Measurements from ENCODE around the gene FUCA2.
A peak's percentile ranks its signal among the peaks of the same experiment; 100 is the strongest.

The FUCA2 gene

GRCh38 chr6:143529095-143529494 lies 17.6 kb upstream of the FUCA2 start:
- H3K4me3 ChIP-seq (ENCODE audit: low read depth, low read length): no peak overlapping the region

GRCh38 chr6:143528164-143528811 lies 16.8 kb upstream of the FUCA2 start:
- in situ Hi-C loops (cut with HindIII; ENCODE audit: low sequenced_read_pairs): no loop called here
- no peak for DNase-seq (ENCODE audit: low read depth, low spot score)
- TF ChIP-seq CTCF (IDR thresholded peaks at IDR 0.05; ENCODE audit: low read depth, low read length): no peak
- H3K4me3 ChIP-seq (ENCODE audit: low read depth, low read length): no peak overlapping the region

More at GRCh38 chr6:143529095-143529494, 17.6 kb upstream of the FUCA2 start:
- no peak for DNase-seq (ENCODE audit: low read depth, low spot score)
- TF ChIP-seq CTCF (IDR thresholded peaks at IDR 0.05; ENCODE audit: low read depth, low read length): peak; percentile 8
- in situ Hi-C loops (cut with HindIII; ENCODE audit: low sequenced_read_pairs): no loop called here

- in situ Hi-C loops (cut with HindIII; ENCODE audit: low sequenced_read_pairs): no loop called here
- DNase-seq (ENCODE audit: low read depth, low spot score): no peak
- no peak overlapping the region for H3K4me3 ChIP-seq (ENCODE audit: low read depth, low read length)
- TF ChIP-seq CTCF (IDR thresholded peaks at IDR 0.05; ENCODE audit: low read depth, low read length): no peak
These were observed 16.2 kb upstream of the FUCA2 start for GRCh38 chr6:143527677-143528076.

- no peak for TF ChIP-seq CTCF (IDR thresholded peaks at IDR 0.05; ENCODE audit: low read depth, low read length)
- in situ Hi-C loops (cut with HindIII; ENCODE audit: low sequenced_read_pairs): no loop called here
- H3K4me3 ChIP-seq (ENCODE audit: low read depth, low read length): no peak overlapping the region
- DNase-seq (ENCODE audit: low read depth, low spot score): no peak
These were observed 13.8 kb upstream of the FUCA2 start for GRCh38 chr6:143525356-143525755.

- no peak overlapping the region for H3K4me3 ChIP-seq (ENCODE audit: low read depth, low read length)
- in situ Hi-C loops (cut with HindIII; ENCODE audit: low sequenced_read_pairs): no loop called here
- no peak for DNase-seq (ENCODE audit: low read depth, low spot score)
- TF ChIP-seq CTCF (IDR thresholded peaks at IDR 0.05; ENCODE audit: low read depth, low read length): no peak
These were observed 10.6 kb upstream of the FUCA2 start for GRCh38 chr6:143522039-143522600.

GRCh38 chr6:143517447-143517773 lies 5.9 kb upstream of the FUCA2 start:
- H3K4me3 ChIP-seq (ENCODE audit: low read depth, low read length): no peak overlapping the region

More at GRCh38 chr6:143517447-143517773, 5.9 kb upstream of the FUCA2 start:
- DNase-seq (ENCODE audit: low read depth, low spot score): no peak
- in situ Hi-C loops (cut with HindIII; ENCODE audit: low sequenced_read_pairs): no loop called here
- no peak for TF ChIP-seq CTCF (IDR thresholded peaks at IDR 0.05; ENCODE audit: low read depth, low read length)
